PFSK-1 (cell line): Measurements from ENCODE around the gene CYP27A1.

Experiments used
- FOXP2 ChIP-seq: optimal IDR thresholded peaks from 2 replicates; pipeline ENCODE3; 2011; ENCODE audit warnings: borderline replicate concordance, control low read depth, inconsistent platforms; ENCODE audit not compliant: insufficient read depth; ENCODE audit errors: extremely low read length, extremely low read depth
- POLR2AphosphoS5 ChIP-seq: IDR thresholded peaks from 2 replicates; pipeline ENCODE4 v1.6.1; 2012; ENCODE audit warnings: low read depth, mild to moderate bottlenecking, control low read depth, low read length, moderate library complexity
- SIN3A ChIP-seq: IDR thresholded peaks from 2 replicates; pipeline ENCODE4 v1.6.1; 2012; ENCODE audit warnings: mild to moderate bottlenecking, low read length, moderate library complexity, borderline replicate concordance; ENCODE audit not compliant: insufficient read depth
- TAF1 ChIP-seq: IDR thresholded peaks from 2 replicates; pipeline ENCODE4 v1.6.1; 2012; ENCODE audit warnings: low read length, control low read depth, borderline replicate concordance; ENCODE audit not compliant: insufficient read depth
- TF ChIP-seq, protein P1 (sequence below), 2 experiments: IDR thresholded peaks; 2 replicates each; pipeline versions ENCODE4 v1.6.1 to v1.8.0; 2011 to 2012; ENCODE audit warnings: low read depth in 2 of 2, low read length in 2 of 2, control low read depth in 1 of 2, inconsistent platforms in 1 of 2, mild to moderate bottlenecking in 1 of 2, moderate library complexity in 1 of 2; ENCODE audit not compliant: insufficient read depth in 1 of 2

CYP27A1 gene

DNA sequence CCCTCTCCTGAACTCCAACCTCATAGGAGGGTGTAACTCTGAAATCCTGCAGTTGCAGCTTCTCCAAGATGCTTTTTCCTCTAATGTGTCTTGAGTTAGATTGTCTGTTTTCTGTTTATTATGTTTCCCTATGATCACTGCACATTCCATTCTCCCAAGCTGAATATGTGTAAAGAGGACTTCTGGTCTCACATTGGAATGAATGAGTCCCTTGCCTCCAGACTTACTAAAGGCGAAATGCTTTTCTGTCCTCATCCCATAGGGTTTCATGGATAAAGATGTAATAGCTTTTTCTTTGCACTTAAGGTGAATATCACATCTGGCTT is 35.5 kb upstream of the CYP27A1 start:
- TF ChIP-seq TAF1, result no peak
- TF ChIP-seq FOXP2, result no peak
- TF ChIP-seq, protein P1, sequence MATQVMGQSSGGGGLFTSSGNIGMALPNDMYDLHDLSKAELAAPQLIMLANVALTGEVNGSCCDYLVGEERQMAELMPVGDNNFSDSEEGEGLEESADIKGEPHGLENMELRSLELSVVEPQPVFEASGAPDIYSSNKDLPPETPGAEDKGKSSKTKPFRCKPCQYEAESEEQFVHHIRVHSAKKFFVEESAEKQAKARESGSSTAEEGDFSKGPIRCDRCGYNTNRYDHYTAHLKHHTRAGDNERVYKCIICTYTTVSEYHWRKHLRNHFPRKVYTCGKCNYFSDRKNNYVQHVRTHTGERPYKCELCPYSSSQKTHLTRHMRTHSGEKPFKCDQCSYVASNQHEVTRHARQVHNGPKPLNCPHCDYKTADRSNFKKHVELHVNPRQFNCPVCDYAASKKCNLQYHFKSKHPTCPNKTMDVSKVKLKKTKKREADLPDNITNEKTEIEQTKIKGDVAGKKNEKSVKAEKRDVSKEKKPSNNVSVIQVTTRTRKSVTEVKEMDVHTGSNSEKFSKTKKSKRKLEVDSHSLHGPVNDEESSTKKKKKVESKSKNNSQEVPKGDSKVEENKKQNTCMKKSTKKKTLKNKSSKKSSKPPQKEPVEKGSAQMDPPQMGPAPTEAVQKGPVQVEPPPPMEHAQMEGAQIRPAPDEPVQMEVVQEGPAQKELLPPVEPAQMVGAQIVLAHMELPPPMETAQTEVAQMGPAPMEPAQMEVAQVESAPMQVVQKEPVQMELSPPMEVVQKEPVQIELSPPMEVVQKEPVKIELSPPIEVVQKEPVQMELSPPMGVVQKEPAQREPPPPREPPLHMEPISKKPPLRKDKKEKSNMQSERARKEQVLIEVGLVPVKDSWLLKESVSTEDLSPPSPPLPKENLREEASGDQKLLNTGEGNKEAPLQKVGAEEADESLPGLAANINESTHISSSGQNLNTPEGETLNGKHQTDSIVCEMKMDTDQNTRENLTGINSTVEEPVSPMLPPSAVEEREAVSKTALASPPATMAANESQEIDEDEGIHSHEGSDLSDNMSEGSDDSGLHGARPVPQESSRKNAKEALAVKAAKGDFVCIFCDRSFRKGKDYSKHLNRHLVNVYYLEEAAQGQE (IDR thresholded peaks at IDR 0.05; ENCODE audit: insufficient read depth in 1 of 2, low read depth in 2 of 2, low read length in 2 of 2), result no peak
- TF ChIP-seq SIN3A, result no peak

- TF ChIP-seq, protein P1 (IDR thresholded peaks at IDR 0.05; ENCODE audit: insufficient read depth in 1 of 2, low read depth in 2 of 2, low read length in 2 of 2), result no peak
- TF ChIP-seq FOXP2 (no peak), TAF1 (no peak), SIN3A (no peak)
Measured at GRCh38 chr2:218746960-218747359, 35.0 kb upstream of the CYP27A1 start.

GRCh38 chr2:218748741-218749441 is 33.1 kb upstream of the CYP27A1 start:
- no peak for TF ChIP-seq TAF1
- TF ChIP-seq POLR2AphosphoS5, result no peak
- TF ChIP-seq, protein P1 (IDR thresholded peaks at IDR 0.05; ENCODE audit: insufficient read depth in 1 of 2, low read depth in 2 of 2, low read length in 2 of 2), result no peak
- no peak for TF ChIP-seq FOXP2
- TF ChIP-seq SIN3A, result no peak

DNA sequence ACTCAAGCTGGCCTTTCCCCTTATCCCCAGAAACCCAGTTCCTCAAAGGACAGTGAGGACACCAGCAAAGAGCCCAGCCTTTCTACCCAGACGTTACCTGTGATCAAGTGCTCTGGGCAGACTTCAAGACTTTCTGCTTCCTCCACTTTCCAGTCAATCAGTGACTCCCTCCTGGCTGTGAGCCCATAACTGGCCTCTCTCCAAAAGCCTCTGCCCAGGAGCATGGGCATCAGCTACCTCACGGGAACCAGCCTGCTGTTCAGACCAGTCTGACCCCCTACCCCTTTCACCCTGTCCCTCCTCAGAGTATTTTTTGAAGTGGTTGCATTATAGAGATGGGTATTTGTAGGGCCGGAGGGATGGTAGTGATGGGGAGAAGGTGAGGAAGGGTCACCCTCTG is 27.7 kb upstream of the CYP27A1 start:
- TF ChIP-seq TAF1 (no peak), SIN3A (no peak), POLR2AphosphoS5 (no peak), FOXP2 (no peak)
- TF ChIP-seq, protein P1 (IDR thresholded peaks at IDR 0.05; ENCODE audit: insufficient read depth in 1 of 2, low read depth in 2 of 2, low read length in 2 of 2), result no peak

DNA sequence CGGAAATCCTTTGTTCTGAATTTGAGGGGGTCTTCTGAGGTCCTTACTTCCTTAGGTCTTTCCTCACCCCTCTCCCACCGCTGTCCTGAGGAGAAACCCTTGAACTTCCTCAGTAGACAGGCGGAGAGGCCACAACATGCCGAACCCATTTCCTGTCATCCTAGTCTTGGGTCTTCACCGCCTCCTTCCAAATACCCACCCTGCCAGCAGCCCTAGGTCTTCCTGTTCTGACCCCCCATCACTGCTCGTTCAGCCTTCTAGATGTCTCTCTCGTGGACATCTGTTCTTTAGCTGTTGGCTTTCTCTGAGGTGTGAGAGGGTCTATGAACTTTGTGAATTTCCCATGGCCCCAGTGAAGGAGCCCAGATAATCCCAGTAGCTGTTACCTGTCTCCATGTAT is 27.2 kb upstream of the CYP27A1 start:
- TF ChIP-seq FOXP2, result no peak
- TF ChIP-seq SIN3A, result no peak
- TF ChIP-seq, protein P1 (IDR thresholded peaks at IDR 0.05; ENCODE audit: insufficient read depth in 1 of 2, low read depth in 2 of 2, low read length in 2 of 2), result no peak
- TF ChIP-seq TAF1, result no peak
- no peak for TF ChIP-seq POLR2AphosphoS5
